Activated effector memory CD4-positive, alpha-beta T cell treated with Interleukin-2 at 50 U/mL for 16 hours (primary cell): ENCODE results near the gene HORMAD2.
A peak's percentile ranks its signal among the peaks of the same experiment; 100 is the strongest.
"Not testable (repeated sequence)": the region's sequence is repeated elsewhere in the genome, so short reads cannot be mapped to it uniquely, and the experiment has no call there.

Experiments
- DNase-seq: peaks from one replicate; pipeline ENCODE4 v3.0.0-alpha.2; 2020

Gene HORMAD2

GRCh38 chr22:30193031-30193775, 112.9 kb downstream of the HORMAD2 start:
- no peak for DNase-seq

- DNase-seq = no peak
These were observed 115.2 kb downstream of the HORMAD2 start for GRCh38 chr22:30195245-30196140.

- DNase-seq = peak; percentile 16
These were observed 116.0 kb downstream of the HORMAD2 start for GRCh38 chr22:30196141-30196879.

- DNase-seq = no peak
These were observed 116.6 kb downstream of the HORMAD2 start for GRCh38 chr22:30196880-30197336.

- no peak for DNase-seq
These were observed 117.1 kb downstream of the HORMAD2 start for GRCh38 chr22:30197389-30197788.

GRCh38 chr22:30198152-30198825, 118.0 kb downstream of the HORMAD2 start:
- DNase-seq = no peak

GRCh38 chr22:30198921-30199320, 118.7 kb downstream of the HORMAD2 start:
- DNase-seq = no peak

GRCh38 chr22:30200905-30201304, 120.6 kb downstream of the HORMAD2 start:
- DNase-seq = not testable (repeated sequence)

GRCh38 chr22:30201945-30202344, 121.7 kb downstream of the HORMAD2 start:
- no peak for DNase-seq

- DNase-seq = no peak
These were observed 122.3 kb downstream of the HORMAD2 start for GRCh38 chr22:30202531-30203006.

GRCh38 chr22:30204015-30204741, 123.9 kb downstream of the HORMAD2 start:
- DNase-seq = no peak

GRCh38 chr22:30204742-30205111, 124.5 kb downstream of the HORMAD2 start:
- no peak for DNase-seq

GRCh38 chr22:30205281-30206115, 125.2 kb downstream of the HORMAD2 start:
- no peak for DNase-seq

- no peak for DNase-seq
These were observed 126.7 kb downstream of the HORMAD2 start for GRCh38 chr22:30206944-30207343.

GRCh38 chr22:30208631-30209603, 128.7 kb downstream of the HORMAD2 start:
- no peak for DNase-seq

GRCh38 chr22:30209642-30210041, 129.4 kb downstream of the HORMAD2 start:
- DNase-seq = no peak

GRCh38 chr22:30210235-30210909, 130.1 kb downstream of the HORMAD2 start:
- no peak for DNase-seq

GRCh38 chr22:30211124-30211820, 131.0 kb downstream of the HORMAD2 start:
- DNase-seq = no peak
